Myocyte (in vitro differentiated cells): Measurements from ENCODE around the gene SERPINI1. TPM values are rescaled to one million over a fixed set of nuclear protein-coding genes. Genes with fewer than 3 reads are reported as not detected.

ENCODE experiments used
- DNase-seq: peaks from one replicate; pipeline ENCODE4 v3.0.0-alpha.2; 2012; ENCODE audit warnings: low read depth
- total RNA-seq: library from RNA; depleted of rRNA; stranded (reverse); fragments of >200 nt; gene quantifications from 2 replicates; pipeline ENCODE4 v1.2.3, GENCODE V29; 2014

Gene SERPINI1
- total RNA-seq, 1 donor from 2014 or later: 2.5 TPM

- no peak for DNase-seq
Measured at GRCh38 chr3:167844528-167844927, 109.0 kb downstream of the SERPINI1 start.

DNA sequence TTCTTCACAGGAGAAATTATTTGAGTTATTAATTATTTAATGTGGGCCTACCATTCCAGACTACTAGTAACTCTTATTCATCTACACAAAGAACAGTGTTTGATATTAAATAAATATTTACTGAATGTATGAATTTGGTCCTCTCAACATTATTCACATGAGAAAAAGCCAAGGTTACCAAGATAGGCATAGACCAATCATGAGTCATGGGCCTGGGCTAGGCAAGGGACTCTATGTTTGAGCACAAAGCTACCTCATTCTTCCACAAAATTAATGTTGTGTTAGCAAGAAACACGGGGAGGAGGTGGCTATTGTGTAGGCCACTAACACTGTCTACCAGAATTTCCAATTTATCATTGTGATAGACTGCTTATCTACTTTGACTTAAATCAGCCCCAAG, 115.7 kb downstream of the SERPINI1 start:
- no peak for DNase-seq

- no peak for DNase-seq
Measured at GRCh38 chr3:167851749-167852148, 116.2 kb downstream of the SERPINI1 start.

DNA sequence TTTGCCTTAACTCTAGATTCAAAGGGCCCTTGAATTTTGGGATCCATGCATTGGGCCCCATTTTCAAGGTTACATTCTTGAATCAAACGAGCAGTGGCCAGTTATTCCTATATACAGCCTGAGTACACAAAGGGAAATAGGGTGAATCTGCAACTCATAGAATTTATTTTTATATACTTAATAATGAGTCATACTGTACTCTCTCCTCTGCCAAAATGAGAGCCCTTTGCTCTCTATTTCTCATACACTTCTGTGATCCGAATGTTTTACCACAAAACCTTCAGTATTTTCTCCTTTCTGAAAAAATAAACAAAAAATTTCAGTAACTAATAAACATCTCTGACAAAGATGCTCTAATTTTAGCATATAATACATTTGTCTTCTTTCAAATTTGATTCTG, 116.7 kb downstream of the SERPINI1 start:
- DNase-seq: no peak

- no peak for DNase-seq
Measured at GRCh38 chr3:167854063-167854462, 118.5 kb downstream of the SERPINI1 start.

- no peak for DNase-seq
Measured at GRCh38 chr3:167854846-167855245, 119.3 kb downstream of the SERPINI1 start.

DNA sequence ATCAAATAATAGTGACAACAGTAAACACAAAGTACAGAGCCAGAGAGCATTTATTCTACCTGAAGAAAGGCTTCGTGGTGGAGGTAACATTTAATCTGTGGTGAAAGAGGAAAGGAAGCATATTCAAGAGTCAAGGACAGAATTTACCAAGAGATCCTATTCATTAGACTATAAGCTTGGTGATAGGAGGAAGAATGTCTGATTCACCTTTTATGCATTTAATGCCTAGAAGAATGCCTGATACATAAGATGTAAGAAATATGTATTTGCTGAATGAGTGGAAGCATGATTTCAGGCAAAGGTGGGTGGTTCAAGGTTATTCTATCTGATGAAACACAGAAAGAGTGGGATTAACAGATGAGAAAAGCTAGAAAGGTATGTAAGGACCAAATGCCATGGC, 119.8 kb downstream of the SERPINI1 start:
- no peak for DNase-seq

- DNase-seq: no peak
Measured at GRCh38 chr3:167858865-167859264, 123.3 kb downstream of the SERPINI1 start.

DNA sequence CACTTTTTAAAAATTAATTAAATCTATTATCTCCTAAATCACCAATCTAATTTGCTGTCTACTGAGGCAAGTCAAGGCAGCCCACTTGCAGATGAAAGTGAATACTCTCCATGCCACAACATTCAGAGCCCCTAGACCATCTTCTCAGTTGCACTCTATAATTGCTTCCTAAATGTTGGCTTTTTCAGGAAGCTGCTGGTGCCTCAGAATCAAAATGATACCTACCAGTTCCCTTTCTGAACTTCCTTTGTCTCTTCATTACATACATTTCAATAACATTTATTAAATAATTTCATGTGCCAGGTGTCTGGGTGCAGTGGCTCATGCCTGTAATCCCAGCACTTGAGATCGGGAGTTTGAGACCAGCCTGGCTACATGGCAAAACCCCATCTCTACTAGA, 124.1 kb downstream of the SERPINI1 start:
- no peak for DNase-seq

DNA sequence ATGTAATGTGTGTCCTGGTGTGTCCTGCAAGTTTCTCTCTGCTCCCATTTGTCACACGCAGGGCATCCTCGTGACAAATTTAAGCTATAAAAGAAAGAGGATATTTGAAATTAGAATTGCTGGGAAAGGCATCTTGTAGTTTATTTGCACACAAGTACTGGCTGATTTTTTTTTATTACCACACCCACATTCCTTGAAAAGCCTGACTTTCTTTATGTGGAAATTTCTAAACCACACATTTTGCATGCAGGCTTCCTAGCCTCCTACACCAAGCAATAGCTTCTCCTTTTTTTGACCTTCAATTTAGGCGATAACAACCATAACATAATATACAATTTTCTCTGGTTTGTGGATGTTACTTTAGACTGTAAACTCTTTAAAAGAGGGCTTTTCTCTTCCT, 126.1 kb downstream of the SERPINI1 start:
- DNase-seq: no peak

DNA sequence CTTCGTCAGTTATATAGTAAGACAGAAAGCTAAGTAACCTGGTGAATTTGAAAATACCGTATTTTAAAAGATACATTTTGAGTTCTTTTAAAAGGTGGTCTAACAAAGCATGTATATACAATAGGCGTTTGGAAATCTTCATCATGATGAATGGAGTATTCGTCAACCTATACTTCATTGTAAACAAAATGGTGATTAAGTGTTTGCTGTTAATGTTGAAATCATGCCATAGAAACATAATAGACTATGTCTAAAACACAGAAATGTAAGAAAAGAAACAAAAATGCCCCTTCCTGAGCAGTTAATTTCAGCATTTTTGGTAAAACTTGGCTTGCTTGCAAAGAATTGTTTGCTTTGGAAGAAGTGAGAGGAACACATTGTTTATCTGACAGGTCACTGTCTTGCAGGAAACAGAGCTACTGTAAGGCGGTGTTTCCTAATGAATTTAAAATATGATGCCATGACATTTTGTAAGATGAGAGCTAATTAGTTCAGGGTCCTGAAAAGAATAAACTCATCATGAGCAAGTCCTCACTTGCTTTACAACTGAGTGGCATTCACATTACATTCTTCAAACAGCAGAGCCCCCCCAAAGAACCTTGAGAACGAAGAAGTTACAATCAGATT, 126.7 kb downstream of the SERPINI1 start:
- no peak for DNase-seq

- no peak for DNase-seq
Measured at GRCh38 chr3:167863811-167864551, 128.5 kb downstream of the SERPINI1 start.

DNA sequence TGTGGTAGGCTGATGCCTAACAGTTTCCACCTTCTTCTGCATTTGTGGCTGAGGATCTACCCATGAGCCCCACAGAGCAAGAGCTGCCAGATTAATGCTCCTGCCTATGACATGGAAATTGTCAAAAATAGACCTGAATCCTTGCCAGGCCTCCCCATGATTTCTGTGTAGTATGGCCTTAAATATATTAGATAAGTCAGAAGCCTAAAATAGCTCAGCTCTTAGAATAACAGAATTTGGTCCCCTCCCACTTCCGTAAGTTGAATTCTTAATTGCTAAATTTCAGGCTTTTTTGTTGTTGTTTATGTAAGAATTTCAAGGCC, 129.0 kb downstream of the SERPINI1 start:
- peak; percentile 33 for DNase-seq

- no peak for DNase-seq
Measured at GRCh38 chr3:167866331-167866730, 130.8 kb downstream of the SERPINI1 start.

GRCh38 chr3:167867981-167868380, 132.5 kb downstream of the SERPINI1 start:
- DNase-seq: no peak

DNA sequence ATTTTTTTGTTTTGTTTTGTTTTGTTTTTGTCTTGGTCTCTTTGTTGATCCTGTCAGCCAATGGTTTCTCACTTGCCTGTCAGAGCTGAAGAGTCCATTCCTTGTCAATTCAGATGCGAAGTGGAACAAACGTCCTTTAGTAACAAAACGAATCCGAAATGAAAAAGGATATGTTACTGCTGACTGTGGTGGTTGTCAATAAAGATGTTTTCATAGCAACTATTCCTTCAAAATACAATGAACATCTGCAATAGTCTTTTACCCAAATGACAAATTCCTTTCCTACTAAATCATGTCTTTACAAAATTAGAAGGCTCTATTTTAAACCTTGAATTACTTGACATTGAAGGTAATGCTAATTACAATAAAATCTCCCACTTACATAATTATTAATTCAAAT, 134.7 kb downstream of the SERPINI1 start:
- DNase-seq: no peak

DNA sequence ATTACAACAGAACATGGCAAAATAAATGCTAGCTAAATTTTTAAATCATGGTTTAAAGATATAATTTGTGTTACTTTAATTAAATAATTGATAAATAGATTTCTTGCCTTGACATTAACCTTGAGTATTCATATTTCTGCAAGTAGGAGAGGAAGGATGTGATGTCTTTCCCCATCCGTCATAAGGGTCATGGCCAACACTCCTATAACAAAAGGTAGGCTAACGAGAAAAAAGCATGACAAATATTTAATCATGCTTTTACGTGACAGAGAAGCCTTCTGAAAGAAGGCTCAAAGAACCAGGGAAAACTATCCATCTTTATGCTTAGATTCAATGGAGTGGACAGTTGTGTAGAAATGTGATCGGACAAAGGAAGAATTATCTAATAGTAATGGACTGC, 135.2 kb downstream of the SERPINI1 start:
- DNase-seq: no peak

DNA sequence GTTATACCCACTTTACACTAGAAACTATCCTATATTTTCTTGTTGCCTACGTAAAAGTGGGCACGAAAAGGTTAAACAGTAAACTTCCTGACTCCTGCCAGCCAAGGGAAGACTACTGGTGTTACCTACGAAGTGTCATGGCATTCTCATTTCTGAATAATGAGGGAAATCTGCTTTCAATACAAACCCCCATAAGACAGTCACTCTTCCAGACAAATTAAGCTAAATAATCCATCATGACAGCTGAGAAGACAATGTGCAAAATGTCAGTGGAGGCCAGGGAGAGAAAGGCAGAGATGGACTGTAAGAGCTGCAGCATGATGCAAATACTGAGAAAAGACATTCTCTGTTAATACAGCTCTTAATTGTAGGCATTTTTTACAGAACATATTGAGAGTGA, 136.5 kb downstream of the SERPINI1 start:
- DNase-seq: no peak

- no peak for DNase-seq
Measured at GRCh38 chr3:167872941-167873340, 137.4 kb downstream of the SERPINI1 start.

DNA sequence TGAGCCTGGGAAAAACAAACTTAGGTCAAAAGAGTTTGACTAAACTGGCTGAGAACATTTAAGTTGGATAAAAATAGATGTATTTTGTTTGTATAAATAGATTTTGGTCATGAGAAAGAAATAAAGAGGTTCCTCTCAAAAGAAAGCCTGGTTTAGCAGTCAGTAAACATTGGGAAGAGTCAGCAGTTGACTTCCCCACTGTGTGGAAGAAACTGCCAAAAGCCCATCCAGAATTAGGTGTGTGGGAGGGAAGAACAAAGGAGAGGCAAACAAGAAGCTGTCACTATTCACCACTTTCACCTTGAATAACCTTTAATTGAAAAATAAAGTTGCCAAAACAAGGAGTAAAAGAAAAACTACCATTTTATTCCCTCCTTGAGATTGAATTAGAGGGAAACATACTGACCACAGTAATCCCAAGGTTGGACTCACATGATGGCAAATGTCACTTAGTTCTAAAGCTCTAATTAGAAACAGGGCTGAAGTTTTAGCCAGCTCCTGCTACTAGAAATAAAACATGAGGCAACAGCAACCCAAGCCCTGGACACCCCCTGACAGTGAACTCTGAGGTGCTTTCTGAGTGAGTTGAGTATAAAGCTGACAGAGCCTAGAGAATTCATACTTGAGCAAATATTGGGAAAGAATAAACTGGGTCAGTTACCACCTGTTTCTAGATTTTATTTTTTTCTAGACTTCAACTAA, 139.3 kb downstream of the SERPINI1 start:
- peak; percentile 59 for DNase-seq
